Naive thymus-derived CD4-positive, alpha-beta T cell (primary cell): ENCODE data around the gene RBP5. TPM values are rescaled to one million over a fixed set of nuclear protein-coding genes. Genes with fewer than 3 reads are reported as not detected.
A peak's percentile ranks its signal among the peaks of the same experiment; 100 is the strongest.

Experiments used
- ATAC-seq: fragments of 150-1000 bp; cut with Tn5 transposase; 2 replicates; pipeline ENCODE4 v1.10.0; 2021; ENCODE audit warnings: mild to moderate bottlenecking, moderate library complexity
- CTCF ChIA-PET: fragments of 350-600 bp; sonication (Branson Sonifier 250); formaldehyde crosslinking; loops from one replicate; lab custom pipeline; 2021; ENCODE audit warnings: antibody characterized with exemption; lab: Charles Lee
- POLR2A ChIA-PET: fragments of 350-600 bp; sonication (Branson Sonifier 250); formaldehyde crosslinking; loops from one replicate; lab custom pipeline; 2021; ENCODE audit warnings: antibody characterized with exemption, inconsistent platforms; lab: Charles Lee
- DNase-seq, 9 donors: peaks; one replicate each; pipeline versions ENCODE4 v3.0.0 to v3.0.0-alpha.2; 2020 to 2022; ENCODE audit warnings: mixed read lengths in 1 of 9
- H3K27ac ChIP-seq: one replicate; pipeline ENCODE4 v1.7.0; 2013; ENCODE audit warnings: mild to moderate bottlenecking, low read depth, low read length, moderate library complexity
- H3K27me3 ChIP-seq, 2 donors: one replicate each; pipeline ENCODE4 v1.7.0; 2013; ENCODE audit warnings: low read length in 2 of 2, mild to moderate bottlenecking in 2 of 2, moderate library complexity in 2 of 2; ENCODE audit not compliant: control insufficient read depth in 2 of 2, insufficient read depth in 2 of 2
- H3K36me3 ChIP-seq, 3 experiments: 1 replicate in 2 of 3; 2 replicates in 1 of 3; pipeline ENCODE4 v1.7.0; 2013; ENCODE audit warnings: low read length in 3 of 3, mild to moderate bottlenecking in 3 of 3, moderate library complexity in 1 of 3; ENCODE audit not compliant: insufficient read depth in 3 of 3, control insufficient read depth in 2 of 3
- H3K4me1 ChIP-seq, 2 donors: one replicate each; pipeline ENCODE4 v1.7.0; 2013; ENCODE audit warnings: low read length in 2 of 2, mild to moderate bottlenecking in 2 of 2, moderate library complexity in 1 of 2; ENCODE audit not compliant: control insufficient read depth in 2 of 2, insufficient read depth in 2 of 2
- H3K4me3 ChIP-seq: 2 replicates; pipeline ENCODE4 v1.7.0; 2013; ENCODE audit warnings: mild to moderate bottlenecking, low read length
- H3K9me3 ChIP-seq, 3 experiments: 1 replicate in 2 of 3; 2 replicates in 1 of 3; pipeline ENCODE4 v1.7.0; 2013; ENCODE audit warnings: low read length in 3 of 3; ENCODE audit not compliant: control insufficient read depth in 2 of 3
- H3K27ac Mint-ChIP-seq, 9 donors: one replicate each; pipeline ENCODE4 v1.8.0; 2020 to 2022; ENCODE audit warnings: mixed read lengths in 9 of 9, mild to moderate bottlenecking in 8 of 9, moderate library complexity in 5 of 9, inconsistent platforms in 2 of 9
- H3K27me3 Mint-ChIP-seq, 5 donors: one replicate each; pipeline ENCODE4 v1.8.0; 2021 to 2022; ENCODE audit warnings: mixed read lengths in 5 of 5, mild to moderate bottlenecking in 1 of 5
- H3K36me3 Mint-ChIP-seq, 5 donors: one replicate each; pipeline ENCODE4 v1.8.0; 2020 to 2022; ENCODE audit warnings: mixed read lengths in 5 of 5, mild to moderate bottlenecking in 3 of 5, inconsistent platforms in 1 of 5
- H3K4me1 Mint-ChIP-seq, 7 donors: one replicate each; pipeline ENCODE4 v1.8.0; 2020 to 2022; ENCODE audit warnings: mixed read lengths in 7 of 7, mild to moderate bottlenecking in 3 of 7, inconsistent platforms in 1 of 7
- H3K4me3 Mint-ChIP-seq, 10 donors: one replicate each; pipeline ENCODE4 v1.8.0; 2020 to 2022; ENCODE audit warnings: mild to moderate bottlenecking in 10 of 10, mixed read lengths in 10 of 10, moderate library complexity in 6 of 10, inconsistent platforms in 2 of 10
- H3K9me3 Mint-ChIP-seq, 11 donors: one replicate each; pipeline ENCODE4 v1.8.0; 2020 to 2022; ENCODE audit warnings: mixed read lengths in 11 of 11, mild to moderate bottlenecking in 4 of 11, inconsistent platforms in 1 of 11, moderate library complexity in 1 of 11
- intact Hi-C, 2 donors: fragments of 100-400 bp; cut with micrococcal nuclease; formaldehyde crosslinking; loops; one replicate each; pipeline ENCODE4 v1.15.1; 2023
- polyA plus RNA-seq, 2 donors: library from polyadenylated mRNA; unstranded; fragments of 300-500 nt; fragmentation: Illumina TruSeq; gene quantifications; one replicate each; pipeline ENCODE4 v1.2.3, GENCODE V29; 2021
- total RNA-seq, 6 experiments: library from RNA in 5 of 6; stranded (reverse) in 5 of 6; gene quantifications; 1 replicate in 5 of 6; 2 replicates in 1 of 6; pipeline ENCODE4 v1.2.3 and lab custom pipeline; 2021 to 2026

The RBP5 gene
- total and polyA plus RNA-seq, 7 experiments from 2014 or later = 0.46 to 1.4 (median 0.50) TPM; not detected in 4

- Mint-ChIP-seq H3K27me3 (no peaks in the 10 kb centered on the region), H3K4me1 (peaks cover 0 to 14% (median 9%) of the 10 kb centered on the region in 7 donors), H3K9me3 (no peaks in the 10 kb centered on the region), H3K4me3 (no peak overlapping the region), H3K36me3 (peaks cover 0 to 6% (median 3%) of the 10 kb centered on the region in 5 donors), H3K27ac (no peak overlapping the region)
- Histone ChIP-seq H3K36me3 (peaks cover 0 to 4% (median 0%) of the 10 kb centered on the region in 3 experiments), H3K27ac (no peak overlapping the region), H3K4me1 (peaks cover 7 to 8% of the 10 kb centered on the region in 2 donors), H3K27me3 (no peaks in the 10 kb centered on the region), H3K4me3 (no peak overlapping the region), H3K9me3 (no peaks in the 10 kb centered on the region)
- ATAC-seq = no peak
- ChIA-PET POLR2A (interaction anchor here (0.9 kb wide), 1 partner anchor 9 kb away, joined by 3 read pairs; no protein-coding TSS in a partner anchor), CTCF (interaction anchor here (0.7 to 2.1 kb wide), 7 partner anchors 15 to 225 kb away, joined by 3 to 14 read pairs (median 4); partner anchors contain the start of genes C1RL and LPCAT3)
- intact Hi-C loops = loop anchor here in 1 of 2 donors (5.0 kb wide), 2 partner anchors 121 to 226 kb away; partner anchors contain the start of genes EMG1, PHB2 and TPI1
- DNase-seq = no peak
These were observed 35.2 kb downstream of the RBP5 start for GRCh38 chr12:7093486-7093885.

GRCh38 chr12:7092986-7093460 lies 35.7 kb downstream of the RBP5 start:
- H3K4me3 Mint-ChIP-seq = peak overlapping the region in 5 of 10 donors; percentile 76 to 90 (median 86)
- ATAC-seq (no peak), DNase-seq (no peak)
- Histone ChIP-seq H3K4me1 (peaks cover 7 to 8% of the 10 kb centered on the region in 2 donors), H3K27ac (no peak overlapping the region), H3K27me3 (no peaks in the 10 kb centered on the region), H3K9me3 (no peaks in the 10 kb centered on the region), H3K36me3 (no peaks in the 10 kb centered on the region), H3K4me3 (no peak overlapping the region)
- POLR2A ChIA-PET = interaction anchor here (0.9 kb wide), 1 partner anchor 10 kb away, joined by 3 read pairs; no protein-coding TSS in a partner anchor
- peaks cover 0 to 14% (median 9%) of the 10 kb centered on the region in 7 donors for H3K4me1 Mint-ChIP-seq
- peak overlapping the region in 2 of 9 donors; percentile 74 to 81 for H3K27ac Mint-ChIP-seq
- no peaks in the 10 kb centered on the region for H3K27me3 Mint-ChIP-seq
- intact Hi-C loops = loop anchor here (1.0 to 5.0 kb wide), 9 partner anchors 15 to 226 kb away; partner anchors contain the start of genes C12orf57 (in 2 of the 2), LPCAT3 (in 2 of the 2), C1RL (in 1 of the 2) and EMG1 (in 1 of the 2)
- no peaks in the 10 kb centered on the region for H3K9me3 Mint-ChIP-seq
- H3K36me3 Mint-ChIP-seq = peaks cover 0 to 2% (median 0%) of the 10 kb centered on the region in 5 donors
- CTCF ChIA-PET = interaction anchor here (0.7 to 2.1 kb wide), 6 partner anchors 15 to 787 kb away, joined by 3 to 14 read pairs (median 4); partner anchors contain the start of gene C1RL

GRCh38 chr12:7092229-7092985 lies 36.3 kb downstream of the RBP5 start, which contains the start of gene C1R:
Gene C1R (minus strand): TSS chr12:7092445. CDS start chr12:7092388, 57 bp downstream.
- no peaks in the 10 kb centered on the region for H3K36me3 ChIP-seq
- Mint-ChIP-seq H3K4me1 (peaks cover 0 to 14% (median 9%) of the 10 kb centered on the region in 7 donors), H3K27me3 (no peaks in the 10 kb centered on the region), H3K4me3 (peak within 1 kb of the TSS; percentile 76 to 91 (median 86)), H3K27ac (peak within 1 kb of the TSS in 8 of 9 donors; percentile 65 to 94 (median 78)), H3K36me3 (peaks cover 0 to 2% (median 0%) of the 10 kb centered on the region in 5 donors), H3K9me3 (no peaks in the 10 kb centered on the region)
- peak within 1 kb of the TSS; percentile 44 for H3K27ac ChIP-seq
- no peaks in the 10 kb centered on the region for H3K27me3 ChIP-seq
- DNase-seq (peak; percentile 46 to 71 (median 64)), ATAC-seq (peak; percentile 81)
- intact Hi-C loops = loop anchor here (1.0 to 5.0 kb wide), 9 partner anchors 16 to 225 kb away; partner anchors contain the start of genes C12orf57 (in 2 of the 2), LPCAT3 (in 2 of the 2), C1RL (in 1 of the 2) and EMG1 (in 1 of the 2)
- no peaks in the 10 kb centered on the region for H3K9me3 ChIP-seq
- CTCF ChIA-PET = interaction anchor here (0.7 to 2.1 kb wide), 8 partner anchors 16 to 788 kb away, joined by 3 to 14 read pairs (median 4); partner anchors contain the start of gene C1RL
- peaks cover 7 to 8% of the 10 kb centered on the region in 2 donors for H3K4me1 ChIP-seq
- POLR2A ChIA-PET = interaction anchor here (0.5 to 0.9 kb wide), 3 partner anchors 11 to 1035 kb away, joined by 3 read pairs; no protein-coding TSS in a partner anchor
- H3K4me3 ChIP-seq = peak within 1 kb of the TSS; percentile 66

- peak overlapping the region in 8 of 9 donors; percentile 65 to 94 (median 78) for H3K27ac Mint-ChIP-seq
These were observed 36.9 kb downstream of the RBP5 start for GRCh38 chr12:7091660-7092228.

GRCh38 chr12:7091171-7091570 lies 37.5 kb downstream of the RBP5 start:
- no peak overlapping the region for H3K27ac ChIP-seq
- Mint-ChIP-seq H3K4me3 (peak overlapping the region in 4 of 10 donors; percentile 35 to 81 (median 61)), H3K36me3 (no peaks in the 10 kb centered on the region), H3K9me3 (no peaks in the 10 kb centered on the region), H3K27me3 (no peaks in the 10 kb centered on the region), H3K27ac (peak overlapping the region in 1 of 9 donors; percentile 29), H3K4me1 (peaks cover 0 to 14% (median 9%) of the 10 kb centered on the region in 7 donors)
- peaks cover 7 to 8% of the 10 kb centered on the region in 2 donors for H3K4me1 ChIP-seq
- H3K36me3 ChIP-seq = no peaks in the 10 kb centered on the region
- ATAC-seq = no peak
- no peak overlapping the region for H3K4me3 ChIP-seq
- no peak for DNase-seq
- ChIA-PET CTCF (interaction anchor here (0.9 to 1.3 kb wide), 3 partner anchors 18 to 164 kb away, joined by 3 to 7 read pairs (median 4); partner anchors contain the start of gene C1RL), POLR2A (interaction anchor here (1.0 to 1.2 kb wide), 2 partner anchors 17 to 146 kb away, joined by 3 to 4 read pairs; no protein-coding TSS in a partner anchor)
- no peaks in the 10 kb centered on the region for H3K9me3 ChIP-seq
- H3K27me3 ChIP-seq = no peaks in the 10 kb centered on the region
- intact Hi-C loops = loop anchor here in 1 of 2 donors (5.0 kb wide), 2 partner anchors 119 to 224 kb away; partner anchors contain the start of genes EMG1, PHB2 and TPI1

More at GRCh38 chr12:7091660-7092228, 36.9 kb downstream of the RBP5 start:
- no peak for ATAC-seq
- intact Hi-C loops = loop anchor here (1.0 to 5.0 kb wide), 9 partner anchors 17 to 224 kb away; partner anchors contain the start of genes C12orf57 (in 2 of the 2), LPCAT3 (in 2 of the 2), C1RL (in 1 of the 2) and EMG1 (in 1 of the 2)
- POLR2A ChIA-PET = interaction anchor here (0.5 to 1.2 kb wide), 4 partner anchors 16 to 1035 kb away, joined by 3 to 4 read pairs (median 3); no protein-coding TSS in a partner anchor
- CTCF ChIA-PET = interaction anchor here (0.9 to 1.4 kb wide), 4 partner anchors 17 to 165 kb away, joined by 3 to 7 read pairs (median 4); partner anchors contain the start of gene C1RL
- Mint-ChIP-seq H3K36me3 (peaks cover 0 to 2% (median 0%) of the 10 kb centered on the region in 5 donors), H3K9me3 (no peaks in the 10 kb centered on the region), H3K4me1 (peaks cover 0 to 14% (median 9%) of the 10 kb centered on the region in 7 donors), H3K27me3 (no peaks in the 10 kb centered on the region), H3K4me3 (peak overlapping the region; percentile 76 to 91 (median 86))
- Histone ChIP-seq H3K4me3 (peak overlapping the region; percentile 66), H3K36me3 (no peaks in the 10 kb centered on the region), H3K9me3 (no peaks in the 10 kb centered on the region), H3K4me1 (peaks cover 7 to 8% of the 10 kb centered on the region in 2 donors), H3K27ac (peak overlapping the region; percentile 44), H3K27me3 (no peaks in the 10 kb centered on the region)
- DNase-seq = no peak
